Measurements from ENCODE around the gene YBEY. TPM values are rescaled to one million over a fixed set of nuclear protein-coding genes. Genes with fewer than 3 reads are reported as not detected.

Gene YBEY
- total and polyA plus RNA-seq, 2 donors (not counting 3 experiments of a cell fraction or from before 2014, with no cell fraction given), result 6.1 to 15.3 TPM

- Histone ChIP-seq H3K27ac (ENCODE audit: insufficient read depth, low read depth, low read length) (no peak overlapping the region), H3K27me3 (ENCODE audit: control insufficient read depth in 2 of 2, insufficient read depth in 2 of 2, low read length in 2 of 2) (no peaks in the 10 kb centered on the region), H3K4me3 (replicated peaks in 1 of 3; ENCODE audit: insufficient read depth in 1 of 3, low read depth in 1 of 3, low read length in 3 of 3) (no peak overlapping the region), H3K36me3 (ENCODE audit: control insufficient read depth in 2 of 2, extremely low read depth in 1 of 2, insufficient read depth in 2 of 2, low read length in 2 of 2) (peaks cover 23 to 50% of the 10 kb centered on the region in 2 experiments), H3K9me3 (replicated peaks; ENCODE audit: control insufficient read depth, insufficient read depth, low read length) (no peaks in the 10 kb centered on the region), H3K4me2 (ENCODE audit: insufficient read depth, low read length) (no peak overlapping the region), H3K9me1 (replicated peaks; ENCODE audit: control insufficient read depth, extremely low read depth, insufficient read depth, low read length) (no peaks in the 10 kb centered on the region), H4K20me1 (replicated peaks; ENCODE audit: control insufficient read depth, extremely low read depth, insufficient read depth, low read length) (no peaks in the 10 kb centered on the region), H3K9ac (replicated peaks; ENCODE audit: extremely low read depth, insufficient read depth, low read length) (no peak overlapping the region), H3K79me2 (ENCODE audit: control insufficient read depth, insufficient read depth, low read length) (no peaks in the 10 kb centered on the region), H2AFZ (ENCODE audit: low read depth, low read length) (no peak overlapping the region), H3K4me1 (ENCODE audit: control insufficient read depth, extremely low read depth, insufficient read depth, low read length) (no peaks in the 10 kb centered on the region)
- BruUV-seq (replicated peaks), result no TSS peak
- dilution Hi-C loops (cut with MboI; ENCODE audit: extremely low pct_ligation_motif_present, low sequenced_read_pairs) (no loop called here), intact Hi-C loops (cut with micrococcal nuclease) (no loop called here)
- ChIA-PET CTCF (no interaction called here), POLR2A (no interaction called here)
- FAIRE-seq (no peak), DNase-seq (ENCODE audit: low read depth, low spot score) (no peak)
- no peak for TF ChIP-seq JUN (IDR thresholded peaks at IDR 0.05; ENCODE audit: borderline replicate concordance, insufficient read depth, insufficient read length, low read depth)
- TF ChIP-seq EZH2 (IDR thresholded peaks at IDR 0.05; ENCODE audit: borderline replicate concordance, low read depth, low read length, severe bottlenecking), result no peak
- TF ChIP-seq MYC (IDR thresholded peaks at IDR 0.05; ENCODE audit: low read depth, low read length), result no peak
- TF ChIP-seq CTCF (IDR thresholded peaks at IDR 0.05; ENCODE audit: extremely low read depth in 1 of 2, insufficient read depth in 1 of 2, low read depth in 1 of 2, low read length in 2 of 2), result no peak
- TF ChIP-seq, protein P1, sequence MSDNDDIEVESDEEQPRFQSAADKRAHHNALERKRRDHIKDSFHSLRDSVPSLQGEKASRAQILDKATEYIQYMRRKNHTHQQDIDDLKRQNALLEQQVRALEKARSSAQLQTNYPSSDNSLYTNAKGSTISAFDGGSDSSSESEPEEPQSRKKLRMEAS (IDR thresholded peaks at IDR 0.05; ENCODE audit: insufficient read depth, insufficient read length), result no peak
- no peak for TF ChIP-seq POLR2A (IDR thresholded peaks at IDR 0.05; ENCODE audit: low read depth, low read length)
- no peak for TF ChIP-seq POLR2AphosphoS5 (IDR thresholded peaks at IDR 0.05; ENCODE audit: insufficient read depth, low read depth, low read length)
- no peak for TF ChIP-seq FOS (IDR thresholded peaks at IDR 0.05; ENCODE audit: borderline replicate concordance, insufficient read depth, low read length)
- TF ChIP-seq GATA2 (IDR thresholded peaks at IDR 0.05; ENCODE audit: insufficient read depth, insufficient read length, low read depth, low read length), result no peak
Observed at GRCh38 chr21:46264046-46264689, 22.0 kb upstream of the YBEY start.
